Calu3 (cell line): ENCODE results near the gene RPL29. TPM values are rescaled to one million over a fixed set of nuclear protein-coding genes. Genes with fewer than 3 reads are reported as not detected.

ENCODE experiments used
- BruUV-seq: library from RNA; stranded (reverse); fragments of 400-500 nt; replicated peaks from 2 replicates; lab custom pipeline; 2021; lab: Mats Ljungman, UMichigan
- CTCF ChIA-PET: fragments of 300-600 bp; sonication (Branson Sonifier 250); formaldehyde crosslinking; loops from one replicate; lab custom pipeline; 2022; ENCODE audit warnings: antibody characterized with exemption; lab: Charles Lee
- DNase-seq: peaks from one replicate; pipeline ENCODE4 v3.0.0; 2022
- H3K27ac Mint-ChIP-seq: one replicate; pipeline ENCODE4 v1.8.0; 2022; ENCODE audit warnings: mixed read lengths; ENCODE audit not compliant: unreplicated experiment
- H3K27me3 Mint-ChIP-seq: one replicate; pipeline ENCODE4 v1.8.0; 2022; ENCODE audit warnings: mixed read lengths; ENCODE audit not compliant: unreplicated experiment
- H3K36me3 Mint-ChIP-seq: one replicate; pipeline ENCODE4 v1.8.0; 2022; ENCODE audit warnings: mild to moderate bottlenecking, moderate library complexity, mixed read lengths; ENCODE audit not compliant: insufficient read depth, unreplicated experiment
- H3K4me1 Mint-ChIP-seq: one replicate; pipeline ENCODE4 v1.8.0; 2022; ENCODE audit warnings: mild to moderate bottlenecking, low read depth, mixed read lengths; ENCODE audit not compliant: unreplicated experiment
- H3K4me3 Mint-ChIP-seq: one replicate; pipeline ENCODE4 v1.8.0; 2022; ENCODE audit warnings: mild to moderate bottlenecking, low read depth, moderate library complexity, mixed read lengths; ENCODE audit not compliant: unreplicated experiment
- H3K9me3 Mint-ChIP-seq: one replicate; pipeline ENCODE4 v1.8.0; 2022; ENCODE audit warnings: low read depth, mixed read lengths; ENCODE audit not compliant: unreplicated experiment
- CTCF ChIP-seq: fragments of 200-600 bp; IDR thresholded peaks from one replicate; pipeline ENCODE4 v1.8.0; 2022; ENCODE audit warnings: antibody characterized with exemption; ENCODE audit not compliant: unreplicated experiment
- intact Hi-C: fragments of 100-400 bp; cut with micrococcal nuclease; formaldehyde crosslinking; loops from one replicate; pipeline ENCODE4 v1.10.0; 2022; ENCODE audit not compliant: unreplicated experiment
- total RNA-seq: library from RNA; stranded (reverse); gene quantifications from 2 replicates; pipeline ENCODE4 v1.2.3, GENCODE V29; 2022

Gene RPL29
- total RNA-seq, 1 experiment from 2014 or later = 782 TPM

- intact Hi-C loops = no loop called here
- CTCF ChIA-PET = interaction anchor here (1.1 kb wide), 1 partner anchor 33 kb away, joined by 3 read pairs; the partner anchor contains the start of gene DUSP7
- TF ChIP-seq CTCF = no peak
- no TSS peak for BruUV-seq
- H3K4me1 Mint-ChIP-seq = no peaks in the 10 kb centered on the region
- H3K27ac Mint-ChIP-seq = no peak overlapping the region
- H3K4me3 Mint-ChIP-seq = no peak overlapping the region
- H3K36me3 Mint-ChIP-seq = peaks cover 5% of the 10 kb centered on the region
- no peak for DNase-seq
- H3K27me3 Mint-ChIP-seq = no peaks in the 10 kb centered on the region
- H3K9me3 Mint-ChIP-seq = no peaks in the 10 kb centered on the region
These were observed 27.5 kb upstream of the RPL29 start for GRCh38 chr3:52023101-52023770.

GRCh38 chr3:52022323-52023100 is 26.8 kb upstream of the RPL29 start:
- no peak for DNase-seq
- BruUV-seq = no TSS peak
- peaks cover 5% of the 10 kb centered on the region for H3K36me3 Mint-ChIP-seq
- no peaks in the 10 kb centered on the region for H3K27me3 Mint-ChIP-seq
- no peak overlapping the region for H3K27ac Mint-ChIP-seq
- CTCF ChIA-PET = interaction anchor here (1.1 kb wide), 1 partner anchor 34 kb away, joined by 3 read pairs; the partner anchor contains the start of gene DUSP7
- H3K4me3 Mint-ChIP-seq = no peak overlapping the region
- H3K9me3 Mint-ChIP-seq = no peaks in the 10 kb centered on the region
- no peaks in the 10 kb centered on the region for H3K4me1 Mint-ChIP-seq
- no peak for TF ChIP-seq CTCF
- intact Hi-C loops = no loop called here

- Mint-ChIP-seq H3K36me3 (peaks cover 5% of the 10 kb centered on the region), H3K27ac (no peak overlapping the region)
These were observed 26.0 kb upstream of the RPL29 start for GRCh38 chr3:52021489-52022268.

More at GRCh38 chr3:52021489-52022268, 26.0 kb upstream of the RPL29 start:
- Mint-ChIP-seq H3K4me3 (no peak overlapping the region), H3K27me3 (no peaks in the 10 kb centered on the region), H3K9me3 (no peaks in the 10 kb centered on the region), H3K4me1 (no peaks in the 10 kb centered on the region)
- intact Hi-C loops = no loop called here
- CTCF ChIA-PET = interaction anchor here (0.6 kb wide), 1 partner anchor 146 kb away, joined by 3 read pairs; no protein-coding TSS in a partner anchor
- no peak for DNase-seq
- no peak for TF ChIP-seq CTCF
- BruUV-seq = no TSS peak
